Measurements from ENCODE around the gene XYLT1. TPM values are rescaled to one million over a fixed set of nuclear protein-coding genes. Genes with fewer than 3 reads are reported as not detected.

Gene XYLT1
- polyA plus RNA-seq, 1 donor from 2014 or later, result 3.3 TPM

- no peaks in the 10 kb centered on the region for H3K36me3 ChIP-seq (ENCODE audit: insufficient read depth, low read length)
- H4K20me1 ChIP-seq (ENCODE audit: insufficient read depth), result no peaks in the 10 kb centered on the region
- no peak for TF ChIP-seq TAF1 (IDR thresholded peaks at IDR 0.05; ENCODE audit: low read depth)
- no peak for TF ChIP-seq MXI1 (conservative IDR thresholded peaks at IDR 0.05; ENCODE audit: poor library complexity, severe bottlenecking)
- TF ChIP-seq POLR2AphosphoS5 (IDR thresholded peaks at IDR 0.05), result no peak
- no peak for TF ChIP-seq RAD21 (conservative IDR thresholded peaks at IDR 0.05)
- TF ChIP-seq CTCF (IDR thresholded peaks at IDR 0.05; ENCODE audit: poor library complexity, severe bottlenecking), result no peak
- TF ChIP-seq EP300 (conservative IDR thresholded peaks at IDR 0.05; ENCODE audit: poor library complexity, severe bottlenecking), result no peak
- TF ChIP-seq REST (IDR thresholded peaks at IDR 0.05; ENCODE audit: borderline replicate concordance), result no peak
- TF ChIP-seq EZH2 (IDR thresholded peaks at IDR 0.05; ENCODE audit: borderline replicate concordance, insufficient read depth, low read length, poor library complexity, severe bottlenecking), result no peak
- no peak for TF ChIP-seq SMC3 (conservative IDR thresholded peaks at IDR 0.05; ENCODE audit: poor library complexity)
- no peaks in the 10 kb centered on the region for H3K27me3 ChIP-seq (ENCODE audit: insufficient read depth, low read depth, low read length)
- H3K9me2 ChIP-seq (ENCODE audit: insufficient read depth, low read length), result no peaks in the 10 kb centered on the region
- H3K4me3 ChIP-seq (ENCODE audit: low read length), result no peak overlapping the region
- H3K9me3 ChIP-seq (ENCODE audit: low read length), result no peaks in the 10 kb centered on the region
- no peak overlapping the region for H3K27ac ChIP-seq (ENCODE audit: low read length)
- no peak overlapping the region for H3K4me2 ChIP-seq (ENCODE audit: low read length)
- peaks cover 4% of the 10 kb centered on the region for H3K79me2 ChIP-seq (replicated peaks; ENCODE audit: insufficient read depth, low read length)
- no peak overlapping the region for H2AFZ ChIP-seq (ENCODE audit: low read depth, low read length)
- no peak overlapping the region for H3K9ac ChIP-seq (ENCODE audit: low read length)
- no peaks in the 10 kb centered on the region for H3F3A ChIP-seq (ENCODE audit: insufficient read depth, low read length, poor library complexity, severe bottlenecking)
Observed at GRCh38 chr16:17323171-17323570, 147.6 kb downstream of the XYLT1 start.

GRCh38 chr16:17321824-17322223 lies 148.9 kb downstream of the XYLT1 start:
- H3K9me2 ChIP-seq (ENCODE audit: insufficient read depth, low read length), result no peaks in the 10 kb centered on the region
- H3K4me2 ChIP-seq (ENCODE audit: low read length), result no peak overlapping the region
- H3F3A ChIP-seq (ENCODE audit: insufficient read depth, low read length, poor library complexity, severe bottlenecking), result no peaks in the 10 kb centered on the region
- H3K9me3 ChIP-seq (ENCODE audit: low read length), result no peaks in the 10 kb centered on the region
- no peak overlapping the region for H2AFZ ChIP-seq (ENCODE audit: low read depth, low read length)
- no peak overlapping the region for H3K27ac ChIP-seq (ENCODE audit: low read length)
- no peak overlapping the region for H3K9ac ChIP-seq (ENCODE audit: low read length)
- no peaks in the 10 kb centered on the region for H3K36me3 ChIP-seq (ENCODE audit: insufficient read depth, low read length)
- peaks cover 2% of the 10 kb centered on the region for H3K79me2 ChIP-seq (replicated peaks; ENCODE audit: insufficient read depth, low read length)
- no peaks in the 10 kb centered on the region for H4K20me1 ChIP-seq (ENCODE audit: insufficient read depth)
- no peak overlapping the region for H3K4me3 ChIP-seq (ENCODE audit: low read length)
- TF ChIP-seq CTCF (IDR thresholded peaks at IDR 0.05; ENCODE audit: poor library complexity, severe bottlenecking) (no peak), SMC3 (conservative IDR thresholded peaks at IDR 0.05; ENCODE audit: poor library complexity) (no peak), EP300 (conservative IDR thresholded peaks at IDR 0.05; ENCODE audit: poor library complexity, severe bottlenecking) (no peak), EZH2 (IDR thresholded peaks at IDR 0.05; ENCODE audit: borderline replicate concordance, insufficient read depth, low read length, poor library complexity, severe bottlenecking) (no peak), REST (IDR thresholded peaks at IDR 0.05; ENCODE audit: borderline replicate concordance) (no peak), RAD21 (conservative IDR thresholded peaks at IDR 0.05) (no peak)
- no peaks in the 10 kb centered on the region for H3K27me3 ChIP-seq (ENCODE audit: insufficient read depth, low read depth, low read length)
